ENCODE data around the gene TLL2.

DNA sequence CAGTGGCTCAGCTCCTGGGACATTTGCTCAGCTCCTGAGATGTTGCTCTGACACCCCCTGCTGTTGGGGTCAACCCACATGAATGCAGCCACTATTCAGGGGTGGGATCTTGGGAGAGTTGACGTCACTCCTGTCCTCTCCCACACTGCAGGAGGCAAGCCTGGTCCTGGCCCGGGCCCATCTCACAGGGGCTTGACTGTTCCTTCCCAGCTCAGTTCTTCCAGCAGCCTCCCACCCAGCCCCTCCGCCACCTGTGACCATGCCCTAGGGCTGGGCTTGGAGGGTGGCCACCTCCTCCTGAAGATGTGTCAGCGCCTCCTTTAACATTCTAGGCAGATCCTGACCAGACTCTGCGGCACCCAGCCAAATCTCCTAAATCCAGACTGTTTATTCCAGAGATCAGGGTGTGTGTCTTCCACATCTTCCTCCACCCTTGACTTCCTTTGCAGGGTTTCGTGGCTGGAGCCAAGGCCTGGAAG lies 135.9 kb downstream of the TLL2 start:
- TF ChIP-seq ELF4 (IDR thresholded peaks at IDR 0.05) (no peak), SP1 (IDR thresholded peaks at IDR 0.05) (no peak), LEF1 (IDR thresholded peaks at IDR 0.05; ENCODE audit: borderline replicate concordance) (no peak), BHLHE40 (IDR thresholded peaks at IDR 0.05; ENCODE audit: borderline replicate concordance) (no peak)

All from HEK293T (cell line).